Thoracic aorta (tissue), 2 donors: ENCODE data around the gene MON2. TPM values are rescaled to one million over a fixed set of nuclear protein-coding genes. Genes with fewer than 3 reads are reported as not detected.

Experiments
- ATAC-seq: fragments of 150-250 bp; one replicate; pipeline ENCODE4 v1.8.0; 2017; ENCODE audit warnings: low read depth; ENCODE audit not compliant: insufficient number of reproducible peaks, low FRiP score
- DNase-seq: peaks from one replicate; pipeline ENCODE4 v3.0.0-alpha.2; 2020; ENCODE audit warnings: low spot score
- H3K27ac ChIP-seq, 2 donors: fragments of 200-600 bp; sonication (generic); 1 replicate in 1 of 2; 2 replicates in 1 of 2; pipeline ENCODE4 v1.5.1; 2016; ENCODE audit warnings: mild to moderate bottlenecking in 2 of 2, moderate library complexity in 2 of 2
- H3K27me3 ChIP-seq: fragments of 200-600 bp; sonication (generic); replicated peaks from 2 replicates; pipeline ENCODE4 v1.6.0; 2016; ENCODE audit warnings: mild to moderate bottlenecking; ENCODE audit not compliant: insufficient read depth
- H3K36me3 ChIP-seq: fragments of 200-600 bp; sonication (generic); one replicate; pipeline ENCODE4 v1.5.1; 2016
- H3K4me1 ChIP-seq, 2 donors: fragments of 200-600 bp; sonication (generic); 1 replicate in 1 of 2; 2 replicates in 1 of 2; pipeline versions ENCODE4 v1.5.1 to v1.6.0; 2016; ENCODE audit warnings: low read depth in 2 of 2, mild to moderate bottlenecking in 1 of 2; ENCODE audit not compliant: control insufficient read depth in 1 of 2
- H3K4me3 ChIP-seq: fragments of 200-600 bp; sonication (generic); 2 replicates; pipeline ENCODE4 v1.5.1; 2016; ENCODE audit warnings: mild to moderate bottlenecking
- H3K9me3 ChIP-seq: fragments of 200-600 bp; sonication (generic); 2 replicates; pipeline ENCODE4 v1.5.1; 2016
- CTCF ChIP-seq: fragments of 200-600 bp; sonication (generic); IDR thresholded peaks from one replicate; pipeline ENCODE4 v1.5.1; 2019; ENCODE audit warnings: antibody characterized with exemption
- total RNA-seq, 2 donors: library from RNA; depleted of rRNA; stranded (reverse); fragments of >200 nt; gene quantifications; one replicate each; pipeline versions ENCODE4 v1.1.0 to v1.2.3, GENCODE V29; 2016

MON2 gene
- total RNA-seq, 2 donors from 2014 or later: 73.0 to 154 TPM

- Histone ChIP-seq H3K36me3 (no peaks in the 10 kb centered on the region), H3K27me3 (no peaks in the 10 kb centered on the region), H3K27ac (no peak overlapping the region), H3K4me1 (no peaks in the 10 kb centered on the region), H3K9me3 (no peaks in the 10 kb centered on the region), H3K4me3 (no peak overlapping the region)
- ATAC-seq (no peak), DNase-seq (no peak)
- TF ChIP-seq CTCF: no peak
These were observed 154.5 kb downstream of the MON2 start for GRCh38 chr12:62621101-62621638.

- no peak overlapping the region for H3K4me3 ChIP-seq
- no peaks in the 10 kb centered on the region for H3K27me3 ChIP-seq
- ATAC-seq: no peak
- no peak for DNase-seq
- H3K4me1 ChIP-seq: no peaks in the 10 kb centered on the region
- no peak for TF ChIP-seq CTCF
- no peaks in the 10 kb centered on the region for H3K36me3 ChIP-seq
- H3K27ac ChIP-seq: no peak overlapping the region
- H3K9me3 ChIP-seq: no peaks in the 10 kb centered on the region
These were observed 155.6 kb downstream of the MON2 start for GRCh38 chr12:62622177-62622576.

- Histone ChIP-seq H3K36me3 (no peaks in the 10 kb centered on the region), H3K27ac (no peak overlapping the region), H3K4me3 (no peak overlapping the region), H3K9me3 (no peaks in the 10 kb centered on the region), H3K4me1 (no peaks in the 10 kb centered on the region), H3K27me3 (no peaks in the 10 kb centered on the region)
- ATAC-seq: no peak
- DNase-seq: no peak
- no peak for TF ChIP-seq CTCF
These were observed 158.6 kb downstream of the MON2 start for GRCh38 chr12:62625228-62625627.

- H3K36me3 ChIP-seq: no peaks in the 10 kb centered on the region
- TF ChIP-seq CTCF: no peak
- no peaks in the 10 kb centered on the region for H3K4me1 ChIP-seq
- no peak overlapping the region for H3K4me3 ChIP-seq
- DNase-seq (no peak), ATAC-seq (no peak)
- no peaks in the 10 kb centered on the region for H3K9me3 ChIP-seq
- H3K27ac ChIP-seq: no peak overlapping the region
- H3K27me3 ChIP-seq: no peaks in the 10 kb centered on the region
These were observed 160.6 kb downstream of the MON2 start for GRCh38 chr12:62627181-62627580.

GRCh38 chr12:62629413-62629812, 162.8 kb downstream of the MON2 start:
- Histone ChIP-seq H3K4me3 (no peak overlapping the region), H3K36me3 (no peaks in the 10 kb centered on the region), H3K27ac (no peak overlapping the region), H3K9me3 (no peaks in the 10 kb centered on the region), H3K27me3 (no peaks in the 10 kb centered on the region), H3K4me1 (peaks cover 4 to 7% of the 10 kb centered on the region in 2 donors)
- ATAC-seq (no peak), DNase-seq (no peak)
- TF ChIP-seq CTCF: no peak
